Measurements from ENCODE around the gene ZMYM4.

ZMYM4 gene

DNA sequence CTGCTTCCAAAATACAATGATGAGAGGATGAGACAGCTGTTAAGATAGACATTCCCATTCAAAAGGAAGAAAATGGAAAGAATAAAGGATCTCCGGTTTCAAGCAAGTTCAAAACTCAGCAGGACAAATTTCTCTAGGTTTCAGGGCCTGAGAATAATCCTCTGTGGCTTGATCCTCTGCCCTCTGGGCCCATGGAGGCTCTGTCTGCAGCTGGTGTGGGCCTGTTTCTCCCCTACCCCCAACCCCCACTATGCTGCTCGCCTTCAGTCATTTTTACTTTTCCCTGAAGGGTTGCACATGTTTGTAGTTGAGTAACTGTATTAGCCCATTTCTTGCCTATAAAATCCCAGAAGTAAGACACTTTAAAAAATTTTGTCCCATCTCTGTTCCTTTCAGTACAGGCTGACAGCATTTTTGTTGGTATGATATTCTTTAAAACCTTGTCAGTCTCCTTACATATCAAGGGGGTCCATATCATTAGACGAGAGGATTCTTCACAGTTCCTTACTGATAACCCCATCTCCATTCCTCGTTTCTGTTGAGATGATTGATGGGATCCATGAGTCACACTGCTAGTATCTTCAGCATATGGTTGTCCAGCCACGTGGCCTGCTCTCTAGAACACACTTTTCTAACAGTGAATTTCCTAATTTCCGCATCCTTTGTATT is 10.5 kb downstream of the ZMYM4 start:
- no peak for DNase-seq

DNA sequence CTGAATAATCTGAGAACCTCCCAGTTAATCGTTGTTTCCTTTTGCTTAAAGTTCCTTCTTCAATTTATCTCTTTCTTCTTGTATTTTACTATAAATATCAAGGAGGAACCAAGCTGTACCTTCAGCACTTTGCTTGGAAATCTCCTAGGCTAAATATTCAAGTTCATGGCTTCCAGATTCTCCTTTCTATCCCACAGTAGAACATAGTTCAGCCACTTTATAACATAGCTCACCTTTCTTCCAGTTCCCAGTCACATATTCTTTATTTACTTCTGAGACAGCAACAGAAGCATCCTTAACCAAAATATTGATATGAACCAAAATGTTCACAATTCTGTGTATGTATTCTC is 11.0 kb downstream of the ZMYM4 start:
- DNase-seq = no peak

DNA sequence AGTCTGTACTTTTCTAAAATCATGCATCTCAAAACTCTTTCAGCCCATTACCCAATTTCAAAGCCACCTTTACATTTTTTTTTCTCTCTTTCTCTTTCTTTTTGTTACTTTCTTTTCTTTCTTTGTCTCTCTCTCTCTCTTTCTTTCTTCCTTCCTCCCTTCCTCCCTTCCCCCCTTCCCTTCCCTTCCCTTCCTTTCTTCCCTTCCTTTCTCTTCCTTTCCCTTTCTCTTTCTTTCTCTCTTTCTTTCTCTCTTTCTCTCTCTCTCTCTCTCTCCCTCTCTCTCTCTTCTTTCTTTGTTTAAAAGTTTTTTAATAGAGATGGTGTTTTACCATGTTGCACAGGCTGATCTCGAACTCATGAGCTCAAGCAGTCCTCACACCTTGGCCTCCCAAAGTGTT is 11.5 kb downstream of the ZMYM4 start:
- no peak for DNase-seq

DNA sequence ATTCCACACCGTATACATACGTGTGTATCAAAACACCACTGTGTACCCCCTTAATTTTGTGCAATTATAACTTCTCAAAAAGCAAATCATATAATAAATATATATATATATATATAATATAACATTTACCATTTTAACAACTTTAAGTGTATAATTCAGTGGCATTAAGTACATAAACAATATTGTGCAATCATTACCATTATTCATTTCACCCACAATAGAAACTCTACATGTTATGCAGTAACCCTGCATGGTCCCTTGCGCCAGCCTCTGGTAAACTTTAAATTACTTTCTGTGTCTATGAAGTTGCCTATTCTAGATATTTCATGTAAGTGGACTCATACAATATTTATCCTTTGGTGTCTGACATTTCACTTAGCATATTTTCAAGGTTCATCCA is 13.1 kb downstream of the ZMYM4 start:
- no peak for DNase-seq

DNA sequence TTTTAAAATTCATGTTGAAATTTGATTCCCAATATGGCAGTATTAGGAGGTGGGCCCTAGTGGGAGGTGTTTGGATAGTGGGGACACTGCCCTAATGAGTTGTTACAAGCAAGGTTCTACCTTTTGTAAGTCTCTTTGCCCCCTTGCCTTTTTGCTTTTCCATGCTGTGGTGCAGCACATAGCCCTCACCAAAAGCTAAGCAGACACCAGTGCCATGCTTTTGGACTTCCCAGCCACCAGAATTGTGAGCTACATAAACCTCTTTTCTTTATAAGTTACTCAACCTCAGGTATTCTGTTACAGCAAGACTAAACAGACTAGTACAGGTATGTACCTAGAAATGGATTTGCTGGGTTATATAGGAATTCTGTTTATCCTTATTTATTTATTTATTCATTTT is 13.7 kb downstream of the ZMYM4 start:
- DNase-seq = no peak

DNA sequence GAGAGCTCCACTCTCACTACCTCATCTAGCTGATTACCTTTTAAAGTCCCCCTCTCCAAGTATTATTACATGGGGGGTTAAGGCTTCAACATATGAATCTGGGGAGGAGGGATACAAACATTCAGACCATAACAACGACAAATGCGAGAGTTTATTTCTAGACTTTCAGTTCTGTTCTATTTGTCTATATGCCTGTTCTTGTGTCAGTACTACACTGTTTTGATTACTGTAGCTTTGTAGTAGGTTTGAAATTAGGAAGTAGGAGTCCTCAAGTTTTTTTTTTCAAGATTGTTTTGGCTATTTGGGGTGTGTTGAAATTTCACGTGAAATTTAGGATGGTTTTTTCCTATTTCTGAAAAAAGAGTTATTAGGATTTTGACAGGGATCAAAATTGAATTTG is 16.3 kb downstream of the ZMYM4 start:
- DNase-seq = no peak

DNA sequence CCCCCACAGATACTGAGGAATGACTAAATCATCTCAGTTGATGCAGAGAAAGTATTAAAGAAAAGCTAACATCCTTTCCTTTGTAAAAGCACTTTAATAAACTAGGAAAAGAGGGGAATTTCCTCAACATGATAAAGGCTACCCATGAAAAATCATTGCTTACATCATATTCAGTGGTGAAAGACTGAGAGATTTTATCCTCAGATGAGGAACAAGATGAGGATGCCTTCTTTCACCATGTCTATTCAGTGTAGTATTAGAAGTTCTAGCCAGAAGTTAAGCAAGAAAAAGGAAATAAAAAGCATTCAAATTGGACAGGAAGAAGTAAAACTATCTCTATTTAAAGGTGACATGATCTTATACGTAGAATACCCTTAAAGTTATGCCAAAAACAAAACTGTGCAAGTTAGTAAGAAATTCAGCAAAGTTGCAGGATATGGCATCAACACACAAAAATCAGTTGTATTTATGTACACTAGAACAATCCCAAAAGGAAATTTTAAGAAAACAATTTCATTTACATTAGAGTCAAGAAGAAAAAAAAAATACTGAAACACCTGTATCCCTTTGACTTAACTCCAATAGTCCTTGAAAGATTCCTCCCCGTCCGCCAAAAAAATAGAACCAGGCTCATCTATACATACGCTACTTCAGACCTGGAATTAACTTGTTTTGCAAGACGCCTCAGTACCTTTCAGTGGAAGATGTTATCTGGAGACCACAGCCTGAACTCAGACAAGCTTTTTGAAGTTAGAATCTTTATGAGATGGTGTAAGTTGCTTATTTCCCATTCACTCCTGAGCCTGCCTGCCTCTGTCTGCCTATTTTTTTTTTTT is 17.5 kb downstream of the ZMYM4 start:
- DNase-seq = no peak

DNA sequence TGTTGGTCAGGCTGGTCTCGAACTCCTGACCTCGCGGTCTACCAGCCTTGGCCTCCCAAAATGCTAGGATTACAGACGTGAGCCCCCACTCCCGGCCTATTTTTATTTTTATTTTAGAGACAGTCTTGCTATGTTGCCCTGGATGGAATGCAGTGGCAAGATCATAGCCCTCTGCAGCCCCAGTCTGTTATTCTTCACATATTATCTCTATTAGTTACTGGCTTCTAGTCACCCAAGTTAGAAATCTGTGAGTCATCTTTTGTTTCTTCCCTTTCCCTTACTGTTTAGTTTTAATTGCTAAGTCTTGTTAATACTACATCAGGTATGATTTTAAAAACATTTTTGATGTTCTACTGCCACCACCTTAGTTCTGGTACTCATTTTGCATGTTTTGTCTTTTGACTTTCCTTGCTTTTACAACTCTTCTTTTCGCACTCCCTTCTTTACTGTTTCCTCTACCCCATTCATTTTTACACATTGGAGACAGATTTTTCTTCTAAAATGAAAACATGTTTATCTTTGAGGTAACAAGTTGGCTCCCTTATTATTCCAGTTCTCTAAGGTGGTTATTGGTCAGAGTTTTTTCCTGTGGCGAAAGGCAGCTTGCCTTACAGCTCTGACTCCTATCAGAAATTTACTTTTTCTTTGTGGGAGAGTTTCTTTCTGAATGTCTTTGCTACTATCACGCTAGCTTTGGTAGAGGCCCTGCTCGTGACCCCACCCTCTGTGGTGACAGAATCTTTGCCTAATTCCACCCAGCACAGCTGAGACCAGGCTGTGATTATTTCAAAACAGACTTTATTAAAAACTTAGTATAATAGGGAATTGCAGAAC is 19.5 kb downstream of the ZMYM4 start:
- DNase-seq = peak in 1 of 2 experiments; percentile 10

DNA sequence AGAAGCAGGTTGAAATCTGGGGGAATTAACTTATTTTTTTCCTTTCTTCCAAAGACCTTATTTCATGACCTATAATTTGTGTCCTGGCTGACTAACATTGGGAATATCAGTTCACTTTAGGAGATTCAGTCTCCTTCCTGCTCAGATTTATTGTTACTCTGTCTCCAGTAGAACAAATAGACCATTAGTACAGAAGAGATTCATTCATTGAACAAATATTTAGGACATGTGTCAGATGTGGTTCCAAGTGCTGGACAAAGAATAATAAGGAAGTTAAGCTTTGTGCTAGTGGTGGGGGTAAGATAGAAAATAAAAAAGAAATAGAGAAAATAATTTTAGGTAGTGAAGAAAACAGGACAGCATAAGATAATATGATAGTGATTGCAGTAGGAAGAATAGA is 20.3 kb downstream of the ZMYM4 start:
- DNase-seq = no peak

DNA sequence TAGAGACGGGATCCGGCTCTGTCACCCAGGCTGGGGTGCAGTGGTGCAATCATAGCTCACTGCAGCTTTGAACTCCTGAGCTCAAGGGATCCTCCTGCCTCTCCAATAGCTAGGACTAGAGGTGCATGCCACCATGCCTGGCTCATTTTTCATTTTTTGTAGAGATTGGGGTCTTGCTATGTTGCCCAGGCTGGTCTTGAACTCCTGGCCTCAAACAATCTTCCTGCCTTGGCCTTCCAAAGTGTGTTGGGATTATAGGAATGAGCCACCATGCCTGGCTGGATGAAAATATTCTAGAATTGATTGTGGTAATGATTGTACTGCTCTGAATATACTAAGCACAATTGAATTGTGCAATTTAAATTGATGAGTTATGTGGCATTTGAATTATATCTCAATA is 21.9 kb downstream of the ZMYM4 start:
- no peak for DNase-seq

DNA sequence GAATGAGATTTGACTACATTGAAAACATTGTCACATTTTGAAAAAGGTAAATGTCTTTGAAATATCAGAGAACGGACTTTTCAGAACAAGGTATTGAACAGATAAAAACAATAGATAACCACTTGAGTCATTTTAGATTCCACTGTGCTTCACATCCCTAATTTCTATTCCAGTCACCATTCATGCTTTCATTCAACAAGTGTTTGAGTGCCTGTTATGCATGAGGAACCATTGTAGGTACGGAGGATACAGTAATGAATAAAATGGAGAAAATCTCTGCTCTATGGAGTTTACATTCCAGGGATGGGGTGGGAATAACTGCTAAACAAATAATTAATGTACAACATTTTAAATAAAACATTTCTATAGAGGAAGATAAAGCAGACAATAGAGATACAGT is 26.3 kb downstream of the ZMYM4 start:
- no peak for DNase-seq

DNA sequence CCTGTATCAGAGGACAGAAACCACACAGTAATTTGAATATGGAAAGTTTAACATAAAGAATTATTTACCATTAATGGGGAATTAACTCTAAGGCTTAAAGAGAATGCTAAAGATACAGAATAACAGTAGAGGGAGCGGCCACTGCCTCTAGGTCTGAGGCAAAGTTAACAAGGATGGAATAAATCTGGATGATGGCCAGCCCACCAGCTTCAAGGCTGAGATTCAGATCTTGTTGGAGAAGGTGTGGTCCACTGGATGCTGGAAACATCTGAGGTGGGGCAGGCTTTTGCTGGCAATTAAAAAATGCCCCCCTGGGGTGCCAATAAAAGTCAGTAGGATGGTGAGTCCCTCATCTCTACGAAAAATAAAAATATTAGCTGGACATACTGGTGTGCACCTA is 29.4 kb downstream of the ZMYM4 start:
- no peak for DNase-seq

DNA sequence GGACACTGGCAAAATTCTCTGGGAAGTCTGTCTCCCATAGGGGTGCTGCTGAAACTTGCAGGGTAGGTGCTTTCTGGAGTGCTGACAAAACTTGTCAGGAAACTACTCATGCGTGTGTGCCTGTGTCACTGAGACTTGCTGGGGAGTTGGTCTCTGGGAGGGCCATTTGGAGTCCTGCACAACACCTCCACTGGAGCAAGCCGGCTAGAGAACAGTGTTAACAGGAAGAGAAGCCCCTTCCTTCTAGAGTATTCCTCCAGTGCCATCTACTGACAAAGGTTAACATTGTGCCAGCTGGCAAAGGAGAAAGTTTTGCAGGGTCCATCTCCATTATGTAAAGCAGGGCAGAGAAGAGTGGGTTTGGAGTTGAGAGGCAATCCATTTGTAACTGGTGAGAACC is 30.0 kb downstream of the ZMYM4 start:
- DNase-seq = peak in 1 of 2 experiments; percentile 6

DNA sequence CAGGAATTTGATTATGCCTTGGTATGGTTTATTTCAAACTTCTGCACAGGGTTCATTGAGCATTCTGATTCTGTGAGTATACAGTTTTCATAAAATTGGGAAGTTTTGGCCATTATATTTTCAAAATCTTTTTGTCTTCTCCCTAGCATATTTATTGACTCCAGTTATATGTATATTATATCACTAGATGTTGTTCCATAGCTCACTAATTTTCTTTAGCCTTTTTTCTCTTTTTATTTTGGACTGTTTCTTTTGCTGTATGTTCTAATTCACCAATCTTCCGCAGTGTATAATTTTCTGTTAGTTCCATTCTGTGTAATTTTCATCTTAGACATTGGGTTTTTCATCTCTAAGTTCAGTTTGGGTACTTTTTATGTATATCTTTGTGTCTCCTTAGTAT is 31.9 kb downstream of the ZMYM4 start:
- no peak for DNase-seq

DNA sequence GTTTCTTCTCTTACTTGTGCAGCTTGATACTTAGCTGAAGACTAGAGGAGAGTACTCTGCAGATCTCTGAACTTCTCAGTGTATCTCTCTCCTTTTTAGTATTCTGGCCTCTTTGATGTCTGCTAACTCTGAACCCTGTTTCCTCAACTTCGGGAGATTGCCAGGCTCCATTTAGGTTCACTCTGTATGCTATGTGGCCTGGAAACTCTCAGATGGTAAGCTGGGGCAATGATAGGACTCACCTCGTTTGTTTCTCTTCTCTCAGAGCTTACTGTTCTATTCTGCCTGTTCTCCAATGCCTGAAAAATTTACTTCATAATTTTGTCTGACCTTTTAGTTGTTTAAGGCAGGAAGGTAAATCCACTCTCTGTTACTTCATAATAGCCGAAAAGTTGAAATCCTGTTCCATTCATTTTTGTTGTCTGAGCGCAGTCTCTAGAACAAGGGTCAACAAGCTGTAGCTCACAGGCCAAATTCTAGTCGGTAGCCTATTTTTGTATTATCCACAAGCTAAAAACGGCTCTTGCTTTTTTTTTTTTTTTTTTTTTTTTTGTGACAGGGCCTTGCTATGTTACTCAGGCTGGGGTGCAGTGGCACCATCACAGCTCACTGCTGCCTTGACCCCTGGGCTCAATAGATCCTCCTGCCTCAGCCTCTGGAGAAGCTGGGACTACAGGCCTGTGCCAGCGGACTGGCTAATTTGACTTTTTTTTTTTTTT is 33.3 kb downstream of the ZMYM4 start:
- no peak for DNase-seq

DNA sequence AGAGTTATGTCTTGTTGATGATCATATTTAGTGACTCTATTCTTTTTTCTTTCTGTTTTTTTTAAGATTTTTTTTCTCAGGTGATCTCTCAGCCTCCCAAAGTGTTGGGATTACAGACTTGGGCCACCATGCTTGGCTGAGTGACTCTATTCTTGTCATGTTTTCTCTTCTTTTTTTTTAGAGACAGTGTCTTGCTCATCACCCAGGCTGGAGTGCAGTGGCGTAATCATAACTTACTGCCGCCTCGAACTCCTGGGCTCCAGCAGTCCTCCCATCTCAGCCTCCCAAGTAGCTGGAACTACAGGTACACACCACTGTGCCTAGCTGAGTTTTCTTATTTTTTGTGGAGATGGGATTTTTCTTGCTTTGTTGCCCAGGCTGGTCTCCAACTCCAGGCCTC is 36.9 kb downstream of the ZMYM4 start:
- no peak for DNase-seq

DNA sequence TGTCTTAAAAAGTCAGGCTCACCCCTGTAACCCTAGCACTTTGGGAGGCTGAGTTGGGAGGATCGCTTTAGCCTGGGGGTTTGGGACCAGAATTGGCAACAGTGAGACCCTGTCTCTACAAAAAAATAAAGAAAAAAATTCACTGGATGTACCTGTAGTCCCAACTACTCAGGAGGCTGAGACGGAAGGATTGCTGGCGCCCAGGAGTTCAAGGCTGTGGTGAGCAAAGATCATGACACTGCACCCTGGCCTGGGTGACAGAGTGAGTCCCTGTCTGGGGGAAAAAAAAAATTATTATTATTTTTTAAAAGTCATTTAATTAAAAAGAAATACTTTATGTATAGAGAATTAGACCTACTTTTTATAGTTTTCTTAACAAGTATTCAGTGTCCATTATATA is 47.1 kb downstream of the ZMYM4 start:
- no peak for DNase-seq

DNA sequence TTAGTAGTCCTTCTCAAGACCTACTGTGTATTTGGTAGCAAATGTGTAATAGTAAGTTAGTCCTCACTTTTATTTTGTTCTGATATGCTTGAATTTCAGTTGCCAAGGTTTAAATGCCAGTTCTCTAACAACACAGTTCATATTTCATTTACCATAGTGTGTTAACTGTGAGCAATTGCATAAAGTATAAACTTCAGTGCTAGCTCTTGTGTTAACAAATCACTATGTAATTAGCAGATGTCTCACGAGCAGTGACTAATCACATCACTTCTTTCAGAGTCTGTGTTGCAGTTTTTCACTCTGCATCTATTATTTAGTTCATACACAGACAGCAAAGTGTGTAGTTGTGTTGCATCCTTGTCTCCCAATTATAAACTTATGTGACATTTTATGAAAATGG is 47.8 kb downstream of the ZMYM4 start:
- DNase-seq = no peak

DNA sequence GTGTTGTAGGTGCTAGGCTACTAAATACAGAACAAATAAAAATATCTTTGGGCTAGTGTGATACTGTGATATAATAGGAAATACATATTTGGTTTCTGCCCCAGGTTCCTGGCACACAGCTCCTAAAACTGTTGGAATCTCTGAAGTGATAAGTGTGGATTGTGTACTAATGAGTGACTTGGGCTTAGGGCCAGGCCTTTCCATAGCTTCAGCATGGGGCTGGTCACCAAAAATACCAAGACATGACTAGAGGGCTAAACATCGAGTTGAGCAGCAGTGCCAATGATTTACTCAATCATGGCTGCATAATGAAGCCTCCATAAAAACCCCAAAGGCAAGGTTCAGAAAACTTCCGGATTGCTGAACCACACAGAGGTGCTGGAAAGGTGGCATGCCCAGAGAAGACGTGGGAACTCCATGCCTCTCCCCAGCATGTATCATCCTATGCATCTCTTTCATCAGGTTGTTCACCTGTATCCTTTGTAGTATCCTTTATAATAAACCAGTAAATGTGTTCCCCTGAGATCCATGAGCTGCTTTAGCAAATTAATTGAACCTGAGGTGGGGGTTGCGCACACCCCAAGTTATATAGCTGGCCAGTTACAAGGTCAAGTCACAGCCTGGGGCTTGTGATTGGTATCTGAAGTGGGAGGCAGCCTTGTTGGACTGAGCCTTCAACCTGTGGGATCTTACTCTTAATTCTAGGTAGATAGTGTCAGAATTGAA is 51.6 kb downstream of the ZMYM4 start:
- DNase-seq = no peak

DNA sequence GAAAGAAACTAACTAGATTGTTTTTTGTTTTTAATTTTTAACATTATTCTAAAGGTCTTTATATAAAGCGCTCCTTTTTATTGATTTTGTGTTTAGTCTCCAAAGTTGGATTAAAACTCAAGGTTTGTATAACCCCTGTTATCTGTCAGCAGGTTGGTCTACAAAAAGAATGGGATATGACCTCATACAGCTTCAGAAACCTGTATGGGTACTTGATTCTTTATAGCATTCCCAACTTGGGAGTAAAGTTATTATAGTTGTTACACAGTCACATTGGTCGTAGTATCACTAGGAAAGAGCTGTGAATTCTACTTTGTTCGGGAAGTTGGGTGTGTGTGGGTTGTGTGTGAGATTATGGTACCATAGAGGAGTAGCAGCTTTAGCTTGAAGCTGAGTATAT is 52.4 kb downstream of the ZMYM4 start:
- DNase-seq = no peak

DNA sequence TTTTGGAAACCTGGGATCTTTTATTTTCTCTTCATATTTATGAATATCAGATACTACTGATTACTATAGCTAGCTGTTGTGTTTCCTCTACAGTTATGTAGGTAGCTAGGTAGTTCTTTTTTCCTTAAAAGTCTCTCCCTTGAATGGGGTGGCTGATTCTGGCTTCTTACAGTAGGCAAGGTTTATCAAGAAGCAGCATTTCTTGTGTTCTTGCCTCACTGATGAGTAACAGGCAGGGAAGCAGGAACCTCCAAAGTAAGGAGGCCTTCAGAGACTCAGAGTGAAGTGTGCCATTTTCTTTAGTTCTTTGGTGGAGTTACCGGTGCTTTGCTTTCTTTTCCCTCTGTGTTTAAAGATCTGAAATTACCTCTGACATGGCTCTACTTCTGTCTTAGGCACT is 56.0 kb downstream of the ZMYM4 start:
- no peak for DNase-seq

DNA sequence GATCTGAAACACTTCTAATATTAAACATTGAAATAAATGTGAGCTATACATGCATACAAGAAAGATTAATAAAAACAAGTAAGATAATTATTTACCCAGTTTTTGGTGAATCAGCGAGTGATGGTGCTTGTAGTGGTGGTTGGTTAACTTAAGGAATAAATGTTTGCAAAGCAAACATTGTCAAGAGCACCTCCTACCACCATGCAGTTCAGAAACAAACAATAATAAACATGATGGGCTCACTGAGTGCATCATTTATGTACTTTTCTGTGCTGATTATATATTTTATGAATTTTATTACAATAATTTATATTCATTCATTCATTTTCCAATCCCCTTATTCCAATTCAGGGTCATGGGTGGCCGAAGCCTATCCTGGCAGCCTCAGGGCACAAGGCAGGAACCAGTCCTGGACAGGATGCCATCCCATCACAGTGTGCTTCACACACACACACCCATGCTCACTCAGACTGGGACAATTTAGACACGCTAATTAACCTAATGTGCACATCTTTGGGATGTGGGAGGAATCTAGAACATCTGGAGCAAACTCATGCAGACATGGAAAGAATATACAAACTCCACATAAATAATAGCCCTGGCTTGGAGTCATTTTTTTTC is 57.8 kb downstream of the ZMYM4 start:
- no peak for DNase-seq
